HG02642 (cell line): Measurements from ENCODE around the gene EP400.

ENCODE experiments used
- ATAC-seq: cut with Tn5 transposase; IDR thresholded peaks from one replicate; pipeline ENCODE4 v1.9.1; 2021; ENCODE audit warnings: mild to moderate bottlenecking; ENCODE audit not compliant: unreplicated experiment, poor library complexity

The EP400 gene, protein sequence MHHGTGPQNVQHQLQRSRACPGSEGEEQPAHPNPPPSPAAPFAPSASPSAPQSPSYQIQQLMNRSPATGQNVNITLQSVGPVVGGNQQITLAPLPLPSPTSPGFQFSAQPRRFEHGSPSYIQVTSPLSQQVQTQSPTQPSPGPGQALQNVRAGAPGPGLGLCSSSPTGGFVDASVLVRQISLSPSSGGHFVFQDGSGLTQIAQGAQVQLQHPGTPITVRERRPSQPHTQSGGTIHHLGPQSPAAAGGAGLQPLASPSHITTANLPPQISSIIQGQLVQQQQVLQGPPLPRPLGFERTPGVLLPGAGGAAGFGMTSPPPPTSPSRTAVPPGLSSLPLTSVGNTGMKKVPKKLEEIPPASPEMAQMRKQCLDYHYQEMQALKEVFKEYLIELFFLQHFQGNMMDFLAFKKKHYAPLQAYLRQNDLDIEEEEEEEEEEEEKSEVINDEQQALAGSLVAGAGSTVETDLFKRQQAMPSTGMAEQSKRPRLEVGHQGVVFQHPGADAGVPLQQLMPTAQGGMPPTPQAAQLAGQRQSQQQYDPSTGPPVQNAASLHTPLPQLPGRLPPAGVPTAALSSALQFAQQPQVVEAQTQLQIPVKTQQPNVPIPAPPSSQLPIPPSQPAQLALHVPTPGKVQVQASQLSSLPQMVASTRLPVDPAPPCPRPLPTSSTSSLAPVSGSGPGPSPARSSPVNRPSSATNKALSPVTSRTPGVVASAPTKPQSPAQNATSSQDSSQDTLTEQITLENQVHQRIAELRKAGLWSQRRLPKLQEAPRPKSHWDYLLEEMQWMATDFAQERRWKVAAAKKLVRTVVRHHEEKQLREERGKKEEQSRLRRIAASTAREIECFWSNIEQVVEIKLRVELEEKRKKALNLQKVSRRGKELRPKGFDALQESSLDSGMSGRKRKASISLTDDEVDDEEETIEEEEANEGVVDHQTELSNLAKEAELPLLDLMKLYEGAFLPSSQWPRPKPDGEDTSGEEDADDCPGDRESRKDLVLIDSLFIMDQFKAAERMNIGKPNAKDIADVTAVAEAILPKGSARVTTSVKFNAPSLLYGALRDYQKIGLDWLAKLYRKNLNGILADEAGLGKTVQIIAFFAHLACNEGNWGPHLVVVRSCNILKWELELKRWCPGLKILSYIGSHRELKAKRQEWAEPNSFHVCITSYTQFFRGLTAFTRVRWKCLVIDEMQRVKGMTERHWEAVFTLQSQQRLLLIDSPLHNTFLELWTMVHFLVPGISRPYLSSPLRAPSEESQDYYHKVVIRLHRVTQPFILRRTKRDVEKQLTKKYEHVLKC (N-terminal part only)

DNA sequence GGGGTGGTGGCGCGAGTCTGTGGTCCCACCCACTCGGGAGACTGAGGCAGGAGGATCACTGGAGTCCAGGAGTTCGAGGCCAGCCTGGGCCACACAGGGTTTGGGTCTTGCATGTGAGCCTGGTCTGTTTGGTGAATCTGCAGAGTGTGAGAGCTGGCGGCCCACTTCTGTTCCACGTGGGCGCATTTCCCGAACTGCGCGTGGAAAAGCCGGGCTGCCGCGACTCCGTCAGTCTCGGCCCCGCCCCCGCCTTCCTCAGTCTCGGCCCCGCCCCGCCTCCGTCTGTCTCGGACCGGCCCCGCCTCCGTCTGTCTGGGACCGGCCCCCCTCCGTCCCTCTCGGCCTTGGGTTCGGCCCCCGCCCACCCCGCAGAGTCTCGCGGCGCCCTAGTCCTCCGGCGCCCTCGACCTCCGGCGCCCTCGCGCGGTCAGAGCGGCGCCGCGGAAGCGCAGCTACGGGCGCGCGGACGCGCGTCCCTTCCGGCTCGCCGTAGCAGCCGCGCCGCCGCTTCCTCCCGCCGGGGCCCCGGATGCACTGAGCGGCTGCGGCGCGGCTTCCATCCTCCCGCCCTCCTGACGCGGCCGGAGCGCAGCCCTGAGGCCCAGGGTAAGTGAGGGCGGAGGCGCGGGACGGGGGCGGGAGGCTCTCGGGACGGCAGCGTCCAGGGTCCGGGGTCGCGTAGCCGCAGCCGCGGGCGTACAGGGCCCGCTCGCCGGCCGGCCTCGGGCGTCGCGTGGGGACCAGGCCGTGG lies at the start of gene EP400:
TSS of gene EP400 (plus strand) at position 512 of the 751 bp plus-strand sequence. CDS start 10,678 bp downstream, outside the sequence.
- peak; percentile 90 for ATAC-seq

DNA sequence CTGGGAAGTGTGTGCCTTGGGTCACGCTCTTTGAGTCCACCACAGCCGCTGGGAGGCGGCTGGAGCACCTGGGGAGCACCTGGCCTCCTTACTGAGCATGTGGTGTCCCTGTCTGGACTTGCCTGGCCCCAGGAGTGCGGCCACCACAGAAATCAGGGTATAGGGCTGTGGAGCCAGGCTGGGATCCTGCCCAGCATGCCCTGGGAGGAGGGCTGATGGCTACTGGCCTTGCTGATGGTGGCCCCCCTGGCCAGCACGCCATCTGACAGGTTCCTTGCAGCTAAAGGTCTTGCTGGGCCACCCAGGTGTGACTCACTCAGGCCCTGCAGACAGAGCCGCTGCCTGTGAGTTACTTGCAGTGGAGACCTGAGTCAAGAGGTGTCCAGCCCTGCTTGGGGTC lies 49.3 kb upstream of the EP400 start:
- no peak for ATAC-seq

DNA sequence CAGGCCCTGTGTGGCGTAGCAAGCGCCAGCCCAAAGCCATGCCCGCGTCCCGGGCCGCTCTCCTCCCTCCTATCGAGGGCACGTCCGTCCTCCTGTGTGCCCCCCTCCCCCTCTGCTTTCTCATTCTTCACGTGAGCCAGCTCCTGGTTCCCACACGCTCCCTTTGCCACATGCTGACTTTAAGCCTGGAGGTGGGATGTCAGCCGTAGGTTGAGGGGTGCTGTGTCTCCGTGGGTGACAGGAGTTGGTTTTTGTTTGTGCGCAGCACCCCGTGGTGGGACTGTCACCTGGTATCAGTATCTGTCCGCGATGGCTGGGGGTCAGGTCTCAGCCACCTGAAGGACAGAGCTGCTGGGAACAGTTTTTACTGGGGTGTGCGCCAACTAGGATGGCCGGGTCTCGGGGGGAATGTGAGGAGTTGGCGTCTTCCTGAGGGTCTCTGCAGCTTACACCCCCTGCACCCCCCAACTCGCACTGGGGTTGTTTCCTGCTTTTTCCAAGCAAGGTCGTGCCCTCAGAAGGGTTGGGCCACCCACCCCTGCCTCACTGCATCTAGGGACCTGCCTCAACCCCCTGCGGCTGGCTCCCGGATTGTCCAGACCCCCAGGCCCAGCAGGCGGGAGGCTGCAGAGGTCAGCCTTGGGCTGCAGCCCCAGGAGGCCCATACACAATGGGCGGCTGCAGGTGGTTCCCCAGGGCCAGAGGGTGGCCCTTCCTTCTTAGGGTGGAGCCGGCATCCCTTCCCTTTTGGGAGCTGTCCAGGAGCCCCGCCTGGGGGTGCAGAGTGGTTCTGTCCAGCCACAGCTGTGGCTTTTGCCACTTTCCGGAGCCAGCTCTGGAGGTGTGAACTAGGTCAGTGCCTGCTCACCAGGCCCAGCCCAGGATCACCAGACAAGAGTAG lies 48.1 kb upstream of the EP400 start:
- no peak for ATAC-seq

DNA sequence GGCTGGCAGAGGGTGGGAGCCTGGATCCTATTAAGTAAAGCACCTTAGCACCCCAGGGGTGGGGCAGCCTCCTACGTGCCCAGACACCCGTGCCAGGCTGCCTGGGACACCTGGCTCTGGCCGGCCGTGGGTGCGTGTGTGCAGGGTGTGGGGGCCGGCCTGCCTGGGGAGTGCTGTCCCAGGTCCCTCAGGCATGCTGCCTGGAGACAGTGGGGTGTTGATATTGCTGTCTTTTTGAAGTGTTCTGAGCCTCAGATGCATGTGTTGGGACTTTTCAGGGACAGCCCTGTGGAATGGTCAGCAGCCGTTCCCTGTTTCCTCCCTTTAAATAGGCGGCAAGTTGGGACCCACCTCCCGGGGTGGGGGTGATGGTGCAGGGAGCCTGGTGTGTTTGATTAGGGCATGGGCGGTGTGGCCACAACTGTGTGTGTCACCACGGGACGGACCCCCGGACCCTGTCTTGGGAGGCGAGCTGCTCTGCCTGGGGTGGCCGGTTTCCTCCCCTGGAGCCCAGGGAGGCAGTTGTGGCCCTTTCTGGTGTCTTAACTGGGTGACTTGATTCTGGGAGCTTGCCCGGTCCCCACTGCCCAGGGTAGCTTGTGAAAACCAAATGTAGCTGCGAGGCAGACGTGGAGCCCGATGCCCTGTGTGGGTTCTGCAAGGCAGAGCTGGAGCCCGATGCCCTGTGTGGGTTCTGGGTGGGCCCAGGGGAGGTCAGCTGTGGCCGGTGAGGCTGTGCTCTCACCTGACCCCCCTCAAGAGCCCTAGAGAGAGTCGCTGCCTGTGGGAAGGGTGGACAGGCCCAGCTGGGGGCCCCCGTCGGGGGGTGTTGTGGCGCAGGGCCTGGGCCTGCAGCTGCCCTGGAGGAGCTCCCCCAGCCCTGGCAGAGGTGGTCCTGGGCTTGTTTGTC lies 47.2 kb upstream of the EP400 start:
- ATAC-seq = no peak

DNA sequence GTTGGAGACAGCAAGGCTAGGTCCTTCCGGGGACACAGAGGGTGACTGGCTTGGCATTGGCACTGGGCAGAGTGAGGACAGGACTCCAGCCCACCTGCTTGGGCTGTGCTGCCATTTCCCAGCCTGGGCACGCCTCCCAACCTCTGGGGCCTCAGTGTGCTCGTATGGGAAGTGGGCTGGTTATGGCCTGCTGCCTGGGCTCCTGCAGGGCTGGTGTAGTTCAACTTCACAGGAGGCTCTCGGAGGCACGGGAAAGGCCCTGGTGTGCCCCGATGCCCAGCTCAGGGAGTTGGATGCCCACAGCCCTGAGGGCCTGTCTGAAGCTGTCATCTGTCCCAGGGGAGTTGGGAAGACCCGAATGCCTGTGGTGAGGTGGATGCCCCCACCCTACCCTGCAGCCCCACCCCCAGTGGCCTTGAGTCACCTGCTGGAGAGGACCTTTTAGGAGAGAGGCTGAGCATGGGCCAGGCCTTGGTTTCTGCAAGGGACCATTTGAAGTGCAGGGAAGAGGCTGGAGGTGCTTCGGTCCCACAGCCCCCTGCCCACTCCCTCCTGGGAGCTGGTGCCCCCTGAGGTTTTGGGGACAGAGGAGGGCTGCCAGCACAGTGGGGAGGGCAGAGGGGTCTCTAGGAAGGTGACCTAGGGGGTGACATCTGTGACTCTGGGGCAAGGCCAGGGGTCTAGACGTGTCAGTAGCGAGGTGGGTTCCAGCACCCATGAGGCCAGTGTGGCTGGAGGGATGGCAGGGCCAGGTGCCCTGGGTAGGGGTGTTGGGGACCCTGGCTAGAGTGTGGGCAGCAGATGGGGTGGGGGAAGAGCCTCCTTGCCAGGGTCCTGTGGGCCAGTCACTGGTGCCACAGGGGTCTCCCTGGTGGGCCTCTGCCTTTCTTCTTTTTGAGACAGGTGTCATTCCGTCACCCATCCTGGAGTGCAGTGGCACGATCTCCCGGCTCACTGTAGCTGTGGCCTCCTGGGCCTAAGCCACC lies 46.2 kb upstream of the EP400 start:
- ATAC-seq = no peak

DNA sequence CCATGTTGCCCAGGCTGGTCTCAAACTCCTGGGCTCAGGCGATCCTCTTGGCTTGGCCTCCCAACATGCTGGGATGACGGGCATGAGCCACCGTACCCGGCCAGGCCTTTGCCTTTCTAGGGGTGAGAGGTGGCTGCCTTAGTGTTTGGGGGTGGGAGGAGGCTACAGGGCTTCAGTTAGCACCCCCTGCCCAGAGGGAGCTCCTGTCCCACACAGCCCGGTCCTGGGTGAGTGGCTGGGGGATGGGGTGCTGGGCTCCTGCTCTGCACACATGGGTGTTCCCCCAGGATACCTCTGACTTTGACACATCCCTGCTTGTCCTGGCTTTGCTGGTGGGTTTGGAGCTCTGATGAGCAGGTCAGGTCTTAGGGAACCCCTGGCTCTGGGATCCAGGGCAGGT lies 45.4 kb upstream of the EP400 start:
- ATAC-seq = no peak

DNA sequence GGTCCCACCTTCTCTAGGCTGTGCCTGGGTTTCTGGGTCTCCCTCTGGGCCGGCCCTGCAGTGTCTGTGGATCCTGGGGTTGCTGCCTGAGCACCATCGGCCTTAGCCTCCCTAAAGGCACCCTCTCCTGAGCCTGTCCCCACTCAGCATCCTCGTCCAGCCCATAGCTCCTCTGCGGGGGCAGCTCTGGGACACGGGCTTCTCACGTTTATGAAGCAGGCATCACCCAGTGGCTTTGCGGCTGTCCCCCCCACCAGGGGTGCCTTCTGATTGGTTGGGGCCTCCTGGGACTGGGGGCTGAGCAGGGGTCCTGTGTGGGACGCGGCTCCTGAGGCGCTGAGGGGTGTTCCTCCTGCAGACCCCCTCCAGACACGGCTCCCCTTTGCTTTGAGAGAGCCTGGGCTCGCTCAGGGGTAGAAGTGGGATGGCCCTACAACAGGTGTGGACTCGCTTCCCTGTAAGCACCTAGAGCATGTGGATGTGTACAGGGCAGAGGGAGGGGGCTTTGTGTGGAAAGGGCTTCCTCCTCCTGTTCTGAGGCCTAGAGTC lies 44.6 kb upstream of the EP400 start:
- ATAC-seq = no peak

DNA sequence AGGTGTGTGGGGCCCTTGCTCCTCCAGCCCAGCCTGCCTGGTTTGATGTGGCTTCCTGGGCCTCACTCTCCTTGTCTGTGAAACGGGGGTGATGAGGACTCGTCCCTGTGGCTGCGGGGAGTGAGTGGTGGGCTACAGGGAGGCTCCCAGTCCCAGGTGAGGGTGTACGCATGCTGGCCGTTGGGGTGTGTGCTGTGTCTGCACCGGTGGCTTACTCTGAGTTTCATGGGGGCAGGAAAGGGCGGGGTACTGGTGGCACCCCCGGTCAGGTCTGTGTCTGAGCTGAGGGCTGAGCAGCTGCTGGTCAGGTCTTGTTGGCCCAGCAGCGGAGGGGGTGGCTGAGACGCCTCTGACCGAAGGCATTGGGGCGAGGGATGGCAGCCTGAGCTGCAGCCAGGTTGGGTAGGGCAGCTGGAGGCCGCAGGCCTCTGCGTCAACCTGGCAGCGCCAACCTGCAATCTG lies 44.1 kb upstream of the EP400 start:
- no peak for ATAC-seq

DNA sequence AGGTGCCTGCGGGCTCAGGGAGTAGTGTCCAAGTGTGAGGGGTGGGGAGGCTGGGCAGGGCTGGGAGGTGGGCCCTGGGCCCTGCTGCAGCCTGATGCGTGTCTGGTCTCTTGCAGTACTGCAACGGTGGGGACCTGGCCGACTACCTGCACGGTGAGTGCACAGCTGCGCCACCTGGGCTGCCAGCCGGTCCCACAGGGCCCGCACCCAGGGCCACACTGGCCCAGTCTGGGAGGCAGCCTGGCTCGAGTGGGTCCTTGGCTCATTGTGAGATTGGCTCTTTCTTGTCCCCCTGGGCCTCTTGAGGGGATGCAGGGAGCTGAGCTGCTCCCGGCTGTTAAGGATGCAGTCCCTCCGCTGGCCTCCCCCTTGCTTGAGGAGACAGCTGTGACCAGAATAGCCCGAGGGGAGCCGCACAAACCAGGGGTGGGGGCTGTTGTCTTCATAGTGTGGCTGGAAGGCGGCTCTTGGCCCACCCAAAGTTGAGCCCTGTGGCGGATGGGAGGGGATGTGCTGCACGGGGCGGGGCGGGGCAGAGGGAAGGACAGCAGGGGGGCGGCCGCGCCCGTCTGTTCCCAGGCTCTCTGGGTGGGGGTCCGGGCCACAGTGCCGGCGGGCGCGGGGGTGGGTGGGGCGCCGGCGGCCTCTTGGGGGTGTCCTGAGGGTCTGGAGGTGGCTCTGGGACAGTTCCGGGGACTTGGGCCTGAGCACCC lies 42.2 kb upstream of the EP400 start:
- no peak for ATAC-seq

DNA sequence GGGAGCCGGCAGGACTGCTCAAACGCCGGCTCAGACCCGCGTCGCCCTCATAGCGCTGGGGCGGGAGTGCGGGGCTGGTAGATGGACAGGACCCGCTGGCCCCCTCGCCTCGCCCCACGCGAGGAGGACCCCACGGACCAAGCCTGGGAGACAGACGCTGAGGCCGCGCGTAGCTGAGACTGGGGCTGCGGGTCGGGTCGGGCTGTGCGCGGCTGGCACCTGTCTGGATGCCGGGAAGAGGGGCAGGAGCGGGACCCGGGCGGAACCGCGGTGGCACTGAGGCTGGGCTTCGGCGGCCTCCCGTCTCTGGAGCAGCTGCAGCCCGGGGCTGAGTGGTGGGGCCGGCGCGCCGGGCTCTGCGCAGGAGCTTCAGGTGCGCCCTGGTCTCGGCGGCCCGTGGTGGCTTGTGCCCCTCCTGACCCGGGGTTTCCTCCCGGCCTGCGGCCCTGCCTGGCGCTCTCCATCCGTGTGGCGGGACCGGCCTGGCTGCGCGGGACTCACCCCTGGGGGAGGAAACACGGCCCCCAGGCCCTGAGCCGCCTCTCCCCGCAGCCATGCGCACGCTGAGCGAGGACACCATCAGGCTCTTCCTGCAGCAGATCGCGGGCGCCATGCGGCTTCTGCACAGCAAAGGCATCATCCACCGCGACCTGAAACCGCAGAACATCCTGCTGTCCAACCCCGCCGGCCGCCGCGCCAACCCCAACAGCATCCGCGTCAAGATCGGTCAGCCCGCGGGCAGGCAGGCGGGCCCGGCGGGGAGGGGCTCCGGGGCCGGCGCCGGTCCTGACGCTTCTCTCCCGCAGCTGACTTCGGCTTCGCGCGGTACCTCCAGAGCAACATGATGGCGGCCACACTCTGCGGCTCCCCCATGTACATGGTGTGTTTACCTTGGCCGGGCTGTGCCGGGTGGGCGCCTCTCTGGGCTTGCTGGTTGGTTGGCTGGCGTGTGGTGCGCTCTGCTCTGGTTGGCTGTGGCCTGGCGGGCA lies 41.4 kb upstream of the EP400 start:
- no peak for ATAC-seq

DNA sequence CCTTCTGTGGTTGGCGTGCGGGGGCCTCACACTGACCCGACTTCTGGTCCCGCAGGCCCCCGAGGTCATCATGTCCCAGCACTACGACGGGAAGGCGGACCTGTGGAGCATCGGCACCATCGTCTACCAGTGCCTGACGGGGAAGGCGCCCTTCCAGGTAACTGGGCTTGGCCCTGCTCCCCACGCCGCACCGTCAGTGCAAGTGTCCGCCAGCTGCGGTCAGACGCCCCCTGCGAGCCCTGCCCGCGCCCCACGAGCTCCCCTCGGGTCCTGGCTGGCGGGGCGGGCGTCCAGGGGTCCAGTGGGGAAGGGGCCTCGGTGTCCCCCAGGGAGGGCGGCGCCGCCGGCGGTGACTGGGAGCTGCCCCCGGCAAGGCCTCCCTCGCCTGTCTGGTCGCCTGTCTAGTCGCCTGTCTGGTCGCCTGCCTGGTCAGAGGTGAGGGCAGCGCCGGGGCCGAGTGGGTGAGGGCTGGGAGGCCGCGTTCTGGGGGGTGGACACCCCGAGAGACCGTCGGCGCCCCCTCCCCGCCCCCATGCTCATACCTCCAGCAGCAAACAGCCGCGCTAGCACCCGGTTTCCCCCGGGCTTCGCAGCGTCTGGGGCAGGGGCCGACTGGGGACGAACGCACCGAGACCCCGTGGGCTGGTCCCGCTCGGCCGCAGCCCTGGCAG lies 40.5 kb upstream of the EP400 start:
- no peak for ATAC-seq

DNA sequence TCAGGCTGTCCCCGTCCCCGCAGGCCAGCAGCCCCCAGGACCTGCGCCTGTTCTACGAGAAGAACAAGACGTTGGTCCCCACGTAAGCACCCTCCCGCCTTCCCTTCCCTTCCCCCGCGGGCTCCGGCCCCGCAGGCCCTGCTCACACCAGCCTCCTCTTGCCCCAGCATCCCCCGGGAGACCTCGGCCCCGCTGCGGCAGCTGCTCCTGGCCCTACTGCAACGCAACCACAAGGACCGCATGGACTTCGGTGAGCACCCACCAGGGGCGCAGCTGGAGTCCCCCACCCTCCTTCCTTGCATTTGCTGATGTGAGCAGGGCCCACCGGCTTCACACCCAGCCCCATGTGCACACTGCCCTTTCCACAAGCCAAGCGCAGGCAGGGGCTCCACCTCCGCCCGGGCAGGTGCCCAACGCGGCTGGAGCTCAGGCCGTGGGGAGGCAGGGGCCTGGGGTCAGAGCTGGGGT lies 40.0 kb upstream of the EP400 start:
- no peak for ATAC-seq

DNA sequence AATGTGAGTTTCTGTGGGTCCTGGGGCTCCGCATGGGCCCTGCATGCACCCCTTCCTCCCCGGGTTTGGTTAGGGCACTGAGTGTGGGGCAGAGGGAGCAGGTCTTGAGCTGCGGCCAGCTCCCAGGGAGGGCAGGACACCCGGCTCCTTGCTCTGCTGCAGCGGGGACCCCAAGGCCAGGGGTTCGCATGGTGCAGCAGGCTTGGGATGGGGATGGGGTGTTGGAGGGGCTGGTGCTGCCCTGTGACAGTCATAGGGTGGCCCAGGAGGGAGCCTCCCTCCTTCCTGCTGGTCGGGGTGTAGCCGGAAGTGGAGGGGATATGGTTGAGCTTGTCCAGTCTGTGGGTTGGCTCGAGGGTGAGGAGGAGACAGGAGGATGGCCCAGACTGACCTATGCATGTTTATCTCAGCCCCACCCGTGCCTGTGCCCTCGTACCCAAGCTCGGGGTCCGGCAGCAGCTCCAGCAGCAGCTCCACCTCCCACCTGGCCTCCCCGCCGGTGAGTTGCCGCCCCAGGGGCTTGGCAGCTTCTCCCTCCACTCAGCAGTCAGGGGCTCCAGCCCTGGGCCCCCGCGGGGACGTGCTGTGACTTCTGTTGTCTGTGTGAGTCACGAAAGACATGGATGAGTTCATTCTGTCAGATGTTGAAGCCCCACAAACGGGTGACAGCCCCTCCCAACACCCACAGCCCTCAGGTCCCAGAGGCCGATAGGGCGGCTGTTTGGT lies 39.3 kb upstream of the EP400 start:
- ATAC-seq = no peak
